Loucy (cell line): ENCODE results near the gene OR13C4.

ENCODE experiments used
- CTCF ChIP-seq: fragments of 200-600 bp; sonication (generic); conservative IDR thresholded peaks from 2 replicates; pipeline ENCODE4 v1.5.1; 2014; ENCODE audit warnings: mild to moderate bottlenecking, antibody characterized with exemption, low read length
- EZH2phosphoT487 ChIP-seq: fragments of 200-600 bp; IDR thresholded peaks from 2 replicates; pipeline ENCODE4 v1.6.1; 2018; ENCODE audit warnings: antibody characterized with exemption, mild to moderate bottlenecking, moderate library complexity, borderline replicate concordance

- TF ChIP-seq CTCF (no peak), EZH2phosphoT487 (no peak)
Measured at GRCh38 chr9:104575456-104575855, 48.4 kb upstream of the OR13C4 start.
